SKM-1 (cell line): ENCODE data around the gene ARL17B.
"Not testable (repeated sequence)": the region's sequence is repeated elsewhere in the genome, so short reads cannot be mapped to it uniquely, and the experiment has no call there.

Experiments
- DNase-seq: peaks from one replicate; lab custom pipeline; 2025; ENCODE audit not compliant: unreplicated experiment; lab: John Stamatoyannopoulos, UW

The ARL17B gene

GRCh38 chr17:46290906-46291546, 70.5 kb downstream of the ARL17B start:
- DNase-seq, result not testable (repeated sequence)

- not testable (repeated sequence) for DNase-seq
These were observed 74.0 kb downstream of the ARL17B start for GRCh38 chr17:46287587-46287986.

GRCh38 chr17:46286764-46287221, 74.8 kb downstream of the ARL17B start:
- peak; percentile 50 for DNase-seq

- not testable (repeated sequence) for DNase-seq
These were observed 76.1 kb downstream of the ARL17B start for GRCh38 chr17:46285500-46285899.

- DNase-seq, result not testable (repeated sequence)
These were observed 77.1 kb downstream of the ARL17B start for GRCh38 chr17:46284467-46284866.

GRCh38 chr17:46282635-46283034, 78.9 kb downstream of the ARL17B start:
- DNase-seq, result not testable (repeated sequence)

GRCh38 chr17:46281336-46281735, 80.2 kb downstream of the ARL17B start:
- DNase-seq, result not testable (repeated sequence)

- DNase-seq, result not testable (repeated sequence)
These were observed 84.7 kb downstream of the ARL17B start for GRCh38 chr17:46276728-46277479.

GRCh38 chr17:46274238-46274637, 87.3 kb downstream of the ARL17B start:
- no peak for DNase-seq

- no peak for DNase-seq
These were observed 87.9 kb downstream of the ARL17B start for GRCh38 chr17:46273541-46274236.

- DNase-seq, result no peak
These were observed 91.5 kb downstream of the ARL17B start for GRCh38 chr17:46270032-46270431.

- DNase-seq, result peak; percentile 65
These were observed 94.7 kb downstream of the ARL17B start for GRCh38 chr17:46266656-46267544.

GRCh38 chr17:46266063-46266655, 95.4 kb downstream of the ARL17B start:
- DNase-seq, result not testable (repeated sequence)

- no peak for DNase-seq
These were observed 96.9 kb downstream of the ARL17B start for GRCh38 chr17:46264456-46265198.

GRCh38 chr17:46262271-46262670, 99.3 kb downstream of the ARL17B start:
- DNase-seq, result no peak

GRCh38 chr17:46259845-46260661, 101.5 kb downstream of the ARL17B start:
- not testable (repeated sequence) for DNase-seq

- not testable (repeated sequence) for DNase-seq
These were observed 105.2 kb downstream of the ARL17B start for GRCh38 chr17:46256369-46256768.

GRCh38 chr17:46254215-46254614, 107.4 kb downstream of the ARL17B start:
- not testable (repeated sequence) for DNase-seq

- DNase-seq, result peak; percentile 24
These were observed 107.8 kb downstream of the ARL17B start for GRCh38 chr17:46253722-46254121.
